HepG2 (cell line): ENCODE data around the gene PANK1. TPM values are rescaled to one million over a fixed set of nuclear protein-coding genes. Genes with fewer than 3 reads are reported as not detected.

ENCODE experiments used
- BRCA1 ChIP-seq: sonication (generic); formaldehyde crosslinking; IDR thresholded peaks from 2 replicates; pipeline ENCODE4 v1.4.0; 2020; ENCODE audit warnings: missing genetic modification reagents
- DMTF1 ChIP-seq: sonication (generic); formaldehyde crosslinking; IDR thresholded peaks from 2 replicates; pipeline ENCODE4 v1.4.0; 2020; ENCODE audit warnings: mild to moderate bottlenecking, missing genetic modification reagents
- KAT8 ChIP-seq: IDR thresholded peaks from 2 replicates; pipeline ENCODE4 v1.6.1; 2016; ENCODE audit warnings: missing genetic modification reagents, missing compliant biosample characterization
- NONO ChIP-seq, 2 experiments: fragments of 450-650 bp in 1 of 2; sonication (generic) in 1 of 2; formaldehyde crosslinking in 1 of 2; IDR thresholded peaks in 1 of 2; conservative IDR thresholded peaks in 1 of 2; 2 replicates each; pipeline versions ENCODE4 v1.6.1 to v1.8.0; 2017 to 2022; ENCODE audit warnings: mild to moderate bottlenecking in 1 of 2, missing genetic modification reagents in 1 of 2, moderate library complexity in 1 of 2
- PAWR ChIP-seq: sonication (generic); formaldehyde crosslinking; IDR thresholded peaks from 2 replicates; pipeline ENCODE4 v1.4.0; 2020; ENCODE audit warnings: missing genetic modification reagents, mild to moderate bottlenecking, borderline replicate concordance
- POGZ ChIP-seq: sonication (generic); formaldehyde crosslinking; IDR thresholded peaks from 2 replicates; pipeline ENCODE4 v1.4.0; 2020; ENCODE audit warnings: mild to moderate bottlenecking, missing genetic modification reagents
- REL ChIP-seq: sonication (generic); formaldehyde crosslinking; conservative IDR thresholded peaks from 2 replicates; pipeline ENCODE4 v1.8.0; 2022; ENCODE audit warnings: mild to moderate bottlenecking, missing genetic modification reagents, moderate library complexity
- SIN3A ChIP-seq: IDR thresholded peaks from 2 replicates; pipeline ENCODE4 v1.6.1; 2011; ENCODE audit warnings: low read depth, mild to moderate bottlenecking, control low read depth, low read length, borderline replicate concordance
- SIX4 ChIP-seq: sonication (generic); formaldehyde crosslinking; IDR thresholded peaks from 2 replicates; pipeline ENCODE4 v1.4.0; 2020; ENCODE audit warnings: missing genetic modification reagents
- ZMYM3 ChIP-seq: sonication (generic); formaldehyde crosslinking; IDR thresholded peaks from 2 replicates; pipeline ENCODE4 v1.5.1; 2020; ENCODE audit warnings: mild to moderate bottlenecking, missing genetic modification reagents
- ZNF343 ChIP-seq: sonication (generic); formaldehyde crosslinking; IDR thresholded peaks from 2 replicates; pipeline ENCODE4 v1.4.0; 2020; ENCODE audit warnings: mild to moderate bottlenecking, missing genetic modification reagents
- ZNF350 ChIP-seq: sonication (generic); formaldehyde crosslinking; IDR thresholded peaks from 2 replicates; pipeline ENCODE4 v1.4.0; 2020; ENCODE audit warnings: mild to moderate bottlenecking, low read depth, missing genetic modification reagents, borderline replicate concordance
- ZNF549 ChIP-seq: sonication (generic); formaldehyde crosslinking; IDR thresholded peaks from 2 replicates; pipeline ENCODE4 v1.5.0; 2020; ENCODE audit warnings: missing genetic modification reagents
- ZNF704 ChIP-seq: sonication (generic); formaldehyde crosslinking; IDR thresholded peaks from 2 replicates; pipeline ENCODE4 v1.8.1; 2023; ENCODE audit warnings: mild to moderate bottlenecking, inconsistent platforms, moderate library complexity, missing genetic modification reagents, borderline replicate concordance
- ZNF709 ChIP-seq: sonication (generic); formaldehyde crosslinking; IDR thresholded peaks from 2 replicates; pipeline ENCODE4 v1.5.0; 2020; ENCODE audit warnings: mild to moderate bottlenecking, missing genetic modification reagents
- ZNF775 ChIP-seq: sonication (generic); formaldehyde crosslinking; IDR thresholded peaks from 2 replicates; pipeline ENCODE4 v1.4.0; 2020; ENCODE audit warnings: missing genetic modification reagents, mild to moderate bottlenecking, moderate library complexity, borderline replicate concordance
- polyA plus RNA-seq, 8 experiments: library from polyadenylated mRNA; depleted of rRNA in 3 of 8; stranded (reverse) in 7 of 8; unstranded in 1 of 8; fragments of >200 nt; fragmentation: Illumina TruSeq in 4 of 8; extraction: Trizol in 4 of 8; gene quantifications; 2 replicates each; pipeline versions ENCODE4 v1.2.1 to v1.2.3, GENCODE V29; 2011 to 2016; ENCODE audit warnings: low read depth in 4 of 8, missing spikeins in 1 of 8, mixed read lengths in 1 of 8; ENCODE audit not compliant: insufficient read depth in 1 of 8
- total RNA-seq, 5 experiments: library from RNA; depleted of rRNA; stranded (reverse); fragments of >200 nt; fragmentation: Illumina TruSeq; extraction: Trizol; gene quantifications; 2 replicates each; pipeline ENCODE4 v1.2.3, GENCODE V29; 2016; ENCODE audit warnings: low read depth in 1 of 5
- TF ChIP-seq, protein P1 (sequence below): fragments of 450-650 bp; IDR thresholded peaks from 2 replicates; pipeline ENCODE4 v1.6.1; 2016
- TF ChIP-seq, protein P2 (sequence below): sonication (generic); formaldehyde crosslinking; IDR thresholded peaks from 2 replicates; pipeline ENCODE4 v1.4.0; 2020; ENCODE audit warnings: missing genetic modification reagents

The PANK1 gene
- total and polyA plus RNA-seq, 2 of the 13 experiments (the other 11 are each of a cell fraction or from before 2014, with no cell fraction given): 18.2 to 33.3 TPM

DNA sequence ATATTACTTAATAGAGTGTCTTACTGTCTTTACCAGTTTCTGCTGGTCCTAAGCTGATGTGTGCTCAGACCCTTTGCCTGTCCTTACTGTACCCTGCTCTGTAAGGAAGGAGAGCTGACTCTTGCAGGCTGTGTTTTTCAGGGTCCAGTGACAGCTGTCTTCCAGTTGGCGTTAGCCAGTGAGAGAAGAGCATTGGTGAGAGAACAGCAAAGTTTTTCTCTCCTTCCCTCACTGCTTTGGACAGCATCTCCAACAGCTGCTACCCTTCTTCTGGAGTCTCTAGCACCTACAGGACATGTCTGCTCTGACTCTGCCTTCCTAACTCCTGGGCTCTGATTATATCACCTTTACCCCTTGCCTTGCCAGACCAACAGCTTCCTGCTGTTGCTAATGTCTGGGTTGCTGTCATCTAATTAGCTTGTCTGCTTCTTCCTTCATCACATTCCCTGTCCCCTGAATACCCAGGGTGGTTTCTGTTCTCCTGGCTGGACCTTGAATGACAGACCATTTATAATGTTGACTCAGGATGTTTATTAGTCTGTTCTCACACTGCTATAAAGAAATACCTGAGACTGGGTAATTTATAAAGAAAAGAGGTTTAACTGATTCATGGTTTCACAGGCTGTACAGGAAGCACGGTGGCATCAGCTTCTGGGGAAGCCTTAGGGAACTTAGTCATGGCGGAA, 23.5 kb upstream of the PANK1 start (continued):
- TF ChIP-seq PAWR (CRISPR knock-in tag): no peak
- no peak for TF ChIP-seq ZNF343 (CRISPR knock-in tag)
- TF ChIP-seq ZNF549 (CRISPR knock-in tag): no peak
- TF ChIP-seq ZNF775 (CRISPR knock-in tag): no peak
- TF ChIP-seq REL (CRISPR knock-in tag): no peak
- TF ChIP-seq SIX4 (CRISPR knock-in tag): no peak
- TF ChIP-seq SIN3A: no peak
- no peak for TF ChIP-seq DMTF1 (CRISPR knock-in tag)
- TF ChIP-seq, protein P1, sequence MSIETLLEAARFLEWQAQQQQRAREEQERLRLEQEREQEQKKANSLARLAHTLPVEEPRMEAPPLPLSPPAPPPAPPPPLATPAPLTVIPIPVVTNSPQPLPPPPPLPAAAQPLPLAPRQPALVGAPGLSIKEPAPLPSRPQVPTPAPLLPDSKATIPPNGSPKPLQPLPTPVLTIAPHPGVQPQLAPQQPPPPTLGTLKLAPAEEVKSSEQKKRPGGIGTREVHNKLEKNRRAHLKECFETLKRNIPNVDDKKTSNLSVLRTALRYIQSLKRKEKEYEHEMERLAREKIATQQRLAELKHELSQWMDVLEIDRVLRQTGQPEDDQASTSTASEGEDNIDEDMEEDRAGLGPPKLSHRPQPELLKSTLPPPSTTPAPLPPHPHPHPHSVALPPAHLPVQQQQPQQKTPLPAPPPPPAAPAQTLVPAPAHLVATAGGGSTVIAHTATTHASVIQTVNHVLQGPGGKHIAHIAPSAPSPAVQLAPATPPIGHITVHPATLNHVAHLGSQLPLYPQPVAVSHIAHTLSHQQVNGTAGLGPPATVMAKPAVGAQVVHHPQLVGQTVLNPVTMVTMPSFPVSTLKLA: no peak
- TF ChIP-seq ZNF704 (CRISPR knock-in tag): no peak
- TF ChIP-seq NONO (IDR thresholded peaks at IDR 0.05): no peak
- no peak for TF ChIP-seq NONO (CRISPR knock-in tag; conservative IDR thresholded peaks at IDR 0.05)
- TF ChIP-seq KAT8 (CRISPR knock-in tag): no peak
- TF ChIP-seq ZNF350 (CRISPR knock-in tag): no peak
- TF ChIP-seq, protein P2, sequence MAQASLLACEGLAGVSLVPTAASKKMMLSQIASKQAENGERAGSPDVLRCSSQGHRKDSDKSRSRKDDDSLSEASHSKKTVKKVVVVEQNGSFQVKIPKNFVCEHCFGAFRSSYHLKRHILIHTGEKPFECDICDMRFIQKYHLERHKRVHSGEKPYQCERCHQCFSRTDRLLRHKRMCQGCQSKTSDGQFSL (CRISPR knock-in tag): no peak
- no peak for TF ChIP-seq ZMYM3 (CRISPR knock-in tag)
- TF ChIP-seq ZNF709 (CRISPR knock-in tag): no peak
- TF ChIP-seq POGZ (CRISPR knock-in tag): no peak
- TF ChIP-seq BRCA1 (CRISPR knock-in tag): no peak
